Raji (cell line): Measurements from ENCODE around the gene FIGNL1.

Experiments
- POLR2A ChIP-seq: IDR thresholded peaks from 2 replicates; pipeline ENCODE4 v1.6.1; 2011; ENCODE audit warnings: low read depth, low read length, control low read depth; ENCODE audit not compliant: insufficient read depth

The FIGNL1 gene

DNA sequence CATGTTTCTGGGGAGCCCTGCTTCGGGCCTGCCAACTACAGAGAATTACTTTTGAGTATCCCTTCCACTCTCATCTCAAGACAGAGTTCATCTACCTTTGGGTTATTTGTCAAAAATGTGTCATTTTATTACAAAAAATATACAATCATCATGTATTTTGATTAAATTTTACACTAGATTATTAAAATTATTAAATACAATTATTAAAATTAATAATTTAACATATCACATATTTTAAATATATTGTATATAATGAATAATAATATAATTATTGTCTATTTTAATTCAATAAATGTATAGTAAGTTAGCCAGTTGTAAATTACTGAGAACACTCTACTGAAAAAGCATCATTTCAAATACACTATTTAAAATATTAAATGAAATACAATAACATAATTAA, 50.9 kb downstream of the FIGNL1 start:
- TF ChIP-seq POLR2A = no peak

DNA sequence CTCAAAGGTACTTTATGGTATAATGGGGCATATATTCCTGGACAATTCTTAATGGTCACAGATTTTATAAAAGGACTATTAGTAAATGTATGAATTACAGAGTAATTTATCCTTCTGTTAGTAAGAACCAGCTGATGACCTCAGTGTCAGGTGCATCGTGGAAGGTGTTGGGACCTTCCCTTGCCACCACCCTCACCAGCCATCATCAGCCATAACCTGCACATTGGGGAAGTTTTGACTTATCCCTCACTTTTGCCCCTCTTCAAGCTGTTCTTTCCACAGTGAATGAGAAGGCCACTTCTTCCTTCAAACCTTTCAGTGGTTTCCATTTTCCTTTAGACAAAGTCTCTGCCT, 52.2 kb downstream of the FIGNL1 start:
- TF ChIP-seq POLR2A = no peak

DNA sequence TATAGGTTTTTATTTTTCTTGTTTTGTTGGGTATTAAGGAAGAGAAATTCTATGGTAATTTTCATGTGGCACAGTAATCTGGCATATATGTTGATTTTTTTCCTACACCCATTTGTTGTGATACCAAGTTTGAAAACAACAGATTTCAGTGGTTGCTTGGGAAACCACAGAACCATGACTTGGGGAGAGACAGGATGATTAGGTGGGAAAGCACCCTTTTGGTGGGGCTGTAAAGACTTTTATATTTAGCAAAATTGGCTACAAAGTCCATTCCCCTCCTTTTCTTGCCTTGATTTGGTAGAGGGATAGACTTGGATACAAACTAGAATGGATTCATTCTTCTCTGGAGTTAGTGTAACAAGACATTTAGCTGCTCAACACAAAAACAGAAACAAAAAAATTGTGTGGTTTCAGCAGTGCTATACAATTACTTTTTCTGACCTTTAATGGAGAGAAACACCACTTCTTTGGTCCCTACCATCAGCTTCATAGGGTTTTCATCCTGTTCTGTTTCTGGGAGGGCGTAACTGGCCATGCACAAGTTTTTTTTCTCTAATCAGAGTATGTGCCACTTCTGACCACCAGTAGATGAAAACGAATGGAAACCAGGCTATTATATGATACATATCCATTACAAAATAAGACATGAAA, 52.7 kb downstream of the FIGNL1 start:
- no peak for TF ChIP-seq POLR2A

DNA sequence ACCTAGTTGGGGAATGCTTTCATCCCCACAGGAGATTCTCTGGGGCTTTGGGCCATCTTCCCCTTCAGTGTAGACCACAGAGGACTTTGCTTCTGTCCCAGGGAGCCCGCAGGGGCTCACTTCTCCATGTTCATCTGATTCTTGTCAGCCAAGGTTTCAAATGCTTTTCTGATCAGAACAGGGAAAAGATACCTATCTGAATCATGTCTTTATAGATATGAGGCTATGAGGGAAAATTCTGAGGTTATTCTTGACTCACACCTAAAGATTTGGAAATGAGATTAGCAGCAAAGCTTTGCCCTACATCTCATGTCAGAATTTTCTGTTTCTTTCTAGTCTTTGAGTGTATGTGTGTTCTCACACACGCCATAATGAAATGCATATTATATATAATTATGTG, 53.3 kb downstream of the FIGNL1 start:
- TF ChIP-seq POLR2A = no peak

DNA sequence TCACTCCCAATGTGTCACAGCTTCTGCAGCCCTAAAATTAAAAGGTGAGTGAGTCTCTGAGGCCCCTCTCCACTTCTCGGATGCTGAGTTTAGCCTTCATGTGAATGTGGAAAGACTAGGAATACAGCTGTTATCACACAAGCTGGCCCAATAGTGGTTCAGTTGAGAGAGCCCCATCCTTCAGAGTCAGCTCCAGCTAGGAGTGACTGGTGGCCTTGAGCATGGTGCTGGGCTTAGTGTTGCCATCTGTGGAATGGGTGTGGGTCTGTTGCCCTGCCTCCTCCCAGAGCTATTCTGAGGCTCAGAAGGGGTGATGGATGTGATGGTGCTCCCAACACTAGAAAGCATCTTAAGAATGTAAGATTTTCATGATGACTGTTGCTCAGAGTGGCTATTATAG, 55.8 kb downstream of the FIGNL1 start:
- no peak for TF ChIP-seq POLR2A
